Lower lobe of right lung (tissue), 2 donors: ENCODE data around the gene ARSD. TPM values are rescaled to one million over a fixed set of nuclear protein-coding genes. Genes with fewer than 3 reads are reported as not detected.

Source experiments
- ATAC-seq, 2 donors: fragments of 200-7000 bp; cut with Tn5 transposase; one replicate each; pipeline ENCODE4 v1.9.1; 2020 to 2022; ENCODE audit warnings: mild to moderate bottlenecking in 2 of 2, moderate library complexity in 2 of 2
- DNase-seq: peaks from one replicate; pipeline ENCODE4 v3.0.0-alpha.2; 2020
- H3K27ac ChIP-seq: fragments of 200-600 bp; one replicate; pipeline ENCODE4 v1.8.0; 2022
- H3K27me3 ChIP-seq: fragments of 200-600 bp; one replicate; pipeline ENCODE4 v1.8.0; 2022; ENCODE audit warnings: low read depth
- H3K36me3 ChIP-seq: fragments of 200-600 bp; one replicate; pipeline ENCODE4 v1.8.0; 2022; ENCODE audit warnings: mild to moderate bottlenecking
- H3K4me1 ChIP-seq: fragments of 200-600 bp; one replicate; pipeline ENCODE4 v1.8.0; 2022
- H3K4me3 ChIP-seq: fragments of 200-600 bp; one replicate; pipeline ENCODE4 v1.8.0; 2022; ENCODE audit warnings: mild to moderate bottlenecking
- H3K9me3 ChIP-seq: fragments of 200-600 bp; one replicate; pipeline ENCODE4 v1.8.0; 2022
- CTCF ChIP-seq: fragments of 200-600 bp; IDR thresholded peaks from one replicate; pipeline ENCODE4 v1.8.0; 2022; ENCODE audit warnings: antibody characterized with exemption, mild to moderate bottlenecking
- intact Hi-C: fragments of 100-400 bp; cut with DNase I; formaldehyde crosslinking; loops from one replicate; pipeline ENCODE4 v1.11.0; 2022
- total RNA-seq: library from RNA; stranded (reverse); fragmentation: NEBNext Ultra II Directional; extraction: Animal tissue kit (Norgen Biotek cat#: 25700); gene quantifications from one replicate; pipeline ENCODE4 v1.2.1, GENCODE V29; 2021
- donor health status: DM: no; HTN: yes; CAD: no; lungs with severe emphysema.

Gene ARSD
- total RNA-seq, 1 donor from 2014 or later: 30.7 TPM

GRCh38 chrX:2962381-2962780 lies 33.2 kb upstream of the ARSD start:
- Histone ChIP-seq H3K27me3 (no peaks in the 10 kb centered on the region), H3K4me3 (no peak overlapping the region), H3K9me3 (no peaks in the 10 kb centered on the region), H3K27ac (no peak overlapping the region), H3K36me3 (no peaks in the 10 kb centered on the region), H3K4me1 (no peaks in the 10 kb centered on the region)
- no peak for TF ChIP-seq CTCF
- no peak for ATAC-seq
- DNase-seq: no peak
- intact Hi-C loops: no loop called here

- no peaks in the 10 kb centered on the region for H3K4me1 ChIP-seq
- DNase-seq (no peak), ATAC-seq (no peak)
- intact Hi-C loops: no loop called here
- no peaks in the 10 kb centered on the region for H3K27me3 ChIP-seq
- no peak for TF ChIP-seq CTCF
- no peak overlapping the region for H3K27ac ChIP-seq
- H3K9me3 ChIP-seq: no peaks in the 10 kb centered on the region
- H3K36me3 ChIP-seq: no peaks in the 10 kb centered on the region
- H3K4me3 ChIP-seq: no peak overlapping the region
Observed at GRCh38 chrX:2960861-2961515, 31.8 kb upstream of the ARSD start.

GRCh38 chrX:2958199-2958598 lies 29.1 kb upstream of the ARSD start:
- Histone ChIP-seq H3K4me1 (no peaks in the 10 kb centered on the region), H3K4me3 (no peak overlapping the region), H3K9me3 (no peaks in the 10 kb centered on the region), H3K36me3 (no peaks in the 10 kb centered on the region), H3K27me3 (no peaks in the 10 kb centered on the region), H3K27ac (no peak overlapping the region)
- no peak for TF ChIP-seq CTCF
- intact Hi-C loops: no loop called here
- DNase-seq (no peak), ATAC-seq (no peak)

- TF ChIP-seq CTCF: no peak
- Histone ChIP-seq H3K27me3 (no peaks in the 10 kb centered on the region), H3K36me3 (no peaks in the 10 kb centered on the region), H3K4me3 (no peak overlapping the region), H3K27ac (no peak overlapping the region), H3K9me3 (no peaks in the 10 kb centered on the region), H3K4me1 (no peaks in the 10 kb centered on the region)
- DNase-seq (no peak), ATAC-seq (no peak)
- intact Hi-C loops: no loop called here
Observed at GRCh38 chrX:2955838-2956237, 26.7 kb upstream of the ARSD start.

GRCh38 chrX:2955281-2955680 lies 26.1 kb upstream of the ARSD start:
- ATAC-seq: no peak
- Histone ChIP-seq H3K27ac (no peak overlapping the region), H3K36me3 (no peaks in the 10 kb centered on the region), H3K4me1 (no peaks in the 10 kb centered on the region), H3K27me3 (no peaks in the 10 kb centered on the region), H3K9me3 (no peaks in the 10 kb centered on the region), H3K4me3 (no peak overlapping the region)
- intact Hi-C loops: no loop called here
- TF ChIP-seq CTCF: no peak
- DNase-seq: no peak
